ENCODE results near the gene COG5. TPM values are rescaled to one million over a fixed set of nuclear protein-coding genes. Genes with fewer than 3 reads are reported as not detected.

Gene COG5
- total and polyA plus RNA-seq, 9 of the 15 experiments (the other 6 are each of a cell fraction or from before 2014, with no cell fraction given), result 15.3 to 75.1 (median 56.4) TPM

DNA sequence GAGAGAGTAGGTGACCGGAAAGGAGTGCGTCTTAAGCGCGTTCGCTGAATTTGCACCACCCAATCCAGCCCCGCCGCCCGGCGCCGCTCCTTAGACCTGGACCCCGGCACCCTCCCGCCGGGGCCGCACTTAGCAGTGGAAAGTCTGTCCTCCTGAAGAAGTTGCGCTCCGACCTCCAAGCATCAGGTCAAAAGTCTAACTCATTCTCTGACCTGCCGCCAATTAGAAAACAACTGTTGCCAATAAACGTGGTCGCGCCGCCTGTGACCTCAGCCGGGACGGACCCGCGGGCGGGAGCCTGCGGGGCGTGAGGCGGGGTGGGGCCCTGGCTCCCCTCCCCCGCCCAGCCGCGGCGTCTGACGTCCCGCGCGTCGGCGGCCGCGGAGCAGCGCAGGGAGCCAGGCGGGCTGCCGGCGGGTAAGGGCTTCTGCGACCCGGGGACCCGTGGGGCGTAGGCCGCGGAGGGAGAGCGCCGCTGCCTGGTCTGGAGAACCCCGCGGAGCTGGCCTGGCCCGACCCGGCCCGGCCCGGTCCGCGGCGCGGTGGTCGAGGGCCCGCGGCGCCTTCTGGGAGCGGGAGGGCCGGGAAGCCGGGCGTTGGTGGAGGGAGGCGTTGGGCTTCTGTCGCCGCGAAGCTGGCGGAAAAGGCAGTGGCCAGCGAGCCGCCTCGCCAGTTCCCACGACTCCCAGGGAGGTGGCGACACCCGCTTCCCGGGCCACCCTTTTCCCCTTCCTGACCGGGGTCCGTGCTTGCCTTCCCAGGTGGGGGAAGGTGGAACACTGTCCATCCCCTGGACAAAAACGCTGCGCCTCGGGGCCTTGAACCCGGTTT, 16.4 kb upstream of the COG5 start, which contains the start of gene BCAP29 (continued):
- no peak for TF ChIP-seq ZFP30 (CRISPR knock-in tag; IDR thresholded peaks at IDR 0.05; ENCODE audit: borderline replicate concordance)
- TF ChIP-seq, protein P1, sequence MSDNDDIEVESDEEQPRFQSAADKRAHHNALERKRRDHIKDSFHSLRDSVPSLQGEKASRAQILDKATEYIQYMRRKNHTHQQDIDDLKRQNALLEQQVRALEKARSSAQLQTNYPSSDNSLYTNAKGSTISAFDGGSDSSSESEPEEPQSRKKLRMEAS (CRISPR knock-in tag; IDR thresholded peaks at IDR 0.05), result peak; percentile 65
- TF ChIP-seq NCOR1 (IDR thresholded peaks at IDR 0.05), result 0 out of 2 replicates have a peak, but pooled peaks have one; percentile 36
- TF ChIP-seq DIDO1 (tag; IDR thresholded peaks at IDR 0.05; ENCODE audit: low read depth), result no peak
- TF ChIP-seq, protein P2, sequence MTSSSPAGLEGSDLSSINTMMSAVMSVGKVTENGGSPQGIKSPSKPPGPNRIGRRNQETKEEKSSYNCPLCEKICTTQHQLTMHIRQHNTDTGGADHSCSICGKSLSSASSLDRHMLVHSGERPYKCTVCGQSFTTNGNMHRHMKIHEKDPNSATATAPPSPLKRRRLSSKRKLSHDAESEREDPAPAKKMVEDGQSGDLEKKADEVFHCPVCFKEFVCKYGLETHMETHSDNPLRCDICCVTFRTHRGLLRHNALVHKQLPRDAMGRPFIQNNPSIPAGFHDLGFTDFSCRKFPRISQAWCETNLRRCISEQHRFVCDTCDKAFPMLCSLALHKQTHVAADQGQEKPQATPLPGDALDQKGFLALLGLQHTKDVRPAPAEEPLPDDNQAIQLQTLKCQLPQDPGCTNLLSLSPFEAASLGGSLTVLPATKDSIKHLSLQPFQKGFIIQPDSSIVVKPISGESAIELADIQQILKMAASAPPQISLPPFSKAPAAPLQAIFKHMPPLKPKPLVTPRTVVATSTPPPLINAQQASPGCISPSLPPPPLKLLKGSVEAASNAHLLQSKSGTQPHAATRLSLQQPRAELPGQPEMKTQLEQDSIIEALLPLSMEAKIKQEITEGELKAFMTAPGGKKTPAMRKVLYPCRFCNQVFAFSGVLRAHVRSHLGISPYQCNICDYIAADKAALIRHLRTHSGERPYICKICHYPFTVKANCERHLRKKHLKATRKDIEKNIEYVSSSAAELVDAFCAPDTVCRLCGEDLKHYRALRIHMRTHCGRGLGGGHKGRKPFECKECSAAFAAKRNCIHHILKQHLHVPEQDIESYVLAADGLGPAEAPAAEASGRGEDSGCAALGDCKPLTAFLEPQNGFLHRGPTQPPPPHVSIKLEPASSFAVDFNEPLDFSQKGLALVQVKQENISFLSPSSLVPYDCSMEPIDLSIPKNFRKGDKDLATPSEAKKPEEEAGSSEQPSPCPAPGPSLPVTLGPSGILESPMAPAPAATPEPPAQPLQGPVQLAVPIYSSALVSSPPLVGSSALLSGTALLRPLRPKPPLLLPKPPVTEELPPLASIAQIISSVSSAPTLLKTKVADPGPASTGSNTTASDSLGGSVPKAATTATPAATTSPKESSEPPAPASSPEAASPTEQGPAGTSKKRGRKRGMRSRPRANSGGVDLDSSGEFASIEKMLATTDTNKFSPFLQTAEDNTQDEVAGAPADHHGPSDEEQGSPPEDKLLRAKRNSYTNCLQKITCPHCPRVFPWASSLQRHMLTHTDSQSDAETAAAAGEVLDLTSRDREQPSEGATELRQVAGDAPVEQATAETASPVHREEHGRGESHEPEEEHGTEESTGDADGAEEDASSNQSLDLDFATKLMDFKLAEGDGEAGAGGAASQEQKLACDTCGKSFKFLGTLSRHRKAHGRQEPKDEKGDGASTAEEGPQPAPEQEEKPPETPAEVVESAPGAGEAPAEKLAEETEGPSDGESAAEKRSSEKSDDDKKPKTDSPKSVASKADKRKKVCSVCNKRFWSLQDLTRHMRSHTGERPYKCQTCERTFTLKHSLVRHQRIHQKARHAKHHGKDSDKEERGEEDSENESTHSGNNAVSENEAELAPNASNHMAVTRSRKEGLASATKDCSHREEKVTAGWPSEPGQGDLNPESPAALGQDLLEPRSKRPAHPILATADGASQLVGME (CRISPR knock-in tag; IDR thresholded peaks at IDR 0.05), result 0 out of 2 replicates have a peak, but pooled peaks have one; percentile 58
- peak; percentile 52 to 74; a peak in 3 of 4 replicates for TF ChIP-seq SRF (CRISPR knock-in tag; IDR thresholded peaks at IDR 0.05)
- TF ChIP-seq BHLHE40 (IDR thresholded peaks at IDR 0.05; ENCODE audit: low read length), result no peak
- 0 out of 2 replicates have a peak, but pooled peaks have one; percentile 20 for TF ChIP-seq MEF2A (IDR thresholded peaks at IDR 0.05; ENCODE audit: control insufficient read depth, low read depth, low read length)
- TF ChIP-seq TEAD2 (tag; IDR thresholded peaks at IDR 0.05), result no peak
- TF ChIP-seq ZBTB1 (CRISPR knock-in tag; IDR thresholded peaks at IDR 0.05; ENCODE audit: borderline replicate concordance, low read depth), result peak; percentile 84
- TF ChIP-seq PCBP1 (IDR thresholded peaks at IDR 0.05; ENCODE audit: low read depth, low read length, poor library complexity, severe bottlenecking), result peak; percentile 76
- TF ChIP-seq LEF1 (IDR thresholded peaks at IDR 0.05), result peak; percentile 14; the same call in 1 of the 2 replicates
- TF ChIP-seq RAD51 (IDR thresholded peaks at IDR 0.05; ENCODE audit: borderline replicate concordance, low read depth), result no peak
- no peak for TF ChIP-seq SIRT6 (IDR thresholded peaks at IDR 0.05; ENCODE audit: low read depth, low read length)
- TF ChIP-seq TRIM28 (IDR thresholded peaks at IDR 0.05), result 0 out of 2 replicates have a peak, but pooled peaks have one; percentile 39
- 0 out of 2 replicates have a peak, but pooled peaks have one; percentile 57 for TF ChIP-seq ELF4 (CRISPR knock-in tag; IDR thresholded peaks at IDR 0.05)
- no peak for TF ChIP-seq HDGF (IDR thresholded peaks at IDR 0.05)
- TF ChIP-seq, protein P3, sequence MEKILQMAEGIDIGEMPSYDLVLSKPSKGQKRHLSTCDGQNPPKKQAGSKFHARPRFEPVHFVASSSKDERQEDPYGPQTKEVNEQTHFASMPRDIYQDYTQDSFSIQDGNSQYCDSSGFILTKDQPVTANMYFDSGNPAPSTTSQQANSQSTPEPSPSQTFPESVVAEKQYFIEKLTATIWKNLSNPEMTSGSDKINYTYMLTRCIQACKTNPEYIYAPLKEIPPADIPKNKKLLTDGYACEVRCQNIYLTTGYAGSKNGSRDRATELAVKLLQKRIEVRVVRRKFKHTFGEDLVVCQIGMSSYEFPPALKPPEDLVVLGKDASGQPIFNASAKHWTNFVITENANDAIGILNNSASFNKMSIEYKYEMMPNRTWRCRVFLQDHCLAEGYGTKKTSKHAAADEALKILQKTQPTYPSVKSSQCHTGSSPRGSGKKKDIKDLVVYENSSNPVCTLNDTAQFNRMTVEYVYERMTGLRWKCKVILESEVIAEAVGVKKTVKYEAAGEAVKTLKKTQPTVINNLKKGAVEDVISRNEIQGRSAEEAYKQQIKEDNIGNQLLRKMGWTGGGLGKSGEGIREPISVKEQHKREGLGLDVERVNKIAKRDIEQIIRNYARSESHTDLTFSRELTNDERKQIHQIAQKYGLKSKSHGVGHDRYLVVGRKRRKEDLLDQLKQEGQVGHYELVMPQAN (IDR thresholded peaks at IDR 0.05; ENCODE audit: borderline replicate concordance), result peak; percentile 89; the same call in 1 of the 2 replicates
- TF ChIP-seq RHOXF2B (CRISPR knock-in tag; conservative IDR thresholded peaks at IDR 0.05), result no peak
- TF ChIP-seq TEAD1 (CRISPR knock-in tag; IDR thresholded peaks at IDR 0.05), result 0 out of 4 replicates have a peak, but pooled peaks have one; percentile 6 to 31
